Measurements from ENCODE around the gene CDH22.

The CDH22 gene

DNA sequence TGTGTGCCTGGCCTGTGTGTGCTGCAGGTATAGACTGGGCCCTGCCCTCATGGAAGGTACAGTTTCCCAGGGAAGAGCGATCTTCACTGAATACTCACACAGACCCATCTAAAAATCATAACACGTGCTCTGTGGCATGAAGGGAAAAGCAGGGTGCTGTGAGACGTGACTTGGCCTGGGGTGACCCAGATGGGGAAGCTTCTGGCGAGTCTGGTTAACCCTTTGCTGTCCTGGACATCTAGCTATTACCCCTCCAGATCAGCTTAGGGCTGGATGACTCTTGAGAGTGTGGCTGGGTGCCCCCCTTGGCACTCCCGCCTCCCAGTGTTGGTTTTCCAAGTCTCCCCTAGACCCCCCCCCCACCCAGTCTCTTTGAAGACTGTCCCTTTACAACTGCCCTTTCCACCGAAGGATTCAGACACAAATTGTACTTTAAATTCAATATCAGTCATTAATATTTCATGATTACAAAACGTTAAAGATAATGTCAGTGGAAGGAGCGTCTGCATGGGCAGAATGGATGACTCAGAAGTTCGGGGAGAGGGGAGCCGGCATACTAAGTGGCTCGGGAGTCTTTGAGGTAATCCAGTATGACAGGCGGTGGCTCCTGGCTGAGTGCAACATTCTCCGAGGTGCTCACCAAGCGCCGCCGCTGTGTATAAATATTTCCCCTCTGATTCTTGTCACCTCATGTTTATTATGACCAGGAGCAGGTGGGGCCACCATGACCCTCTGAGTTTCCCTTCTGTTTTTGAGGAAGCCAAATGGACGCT, 112.8 kb downstream of the CDH22 start:
- no peak for TF ChIP-seq CTCF (IDR thresholded peaks at IDR 0.05)
- Histone ChIP-seq H3K27ac (no peak overlapping the region), H3K4me3 (no peak overlapping the region)
- no peak for DNase-seq (ENCODE audit: low spot score)

DNA sequence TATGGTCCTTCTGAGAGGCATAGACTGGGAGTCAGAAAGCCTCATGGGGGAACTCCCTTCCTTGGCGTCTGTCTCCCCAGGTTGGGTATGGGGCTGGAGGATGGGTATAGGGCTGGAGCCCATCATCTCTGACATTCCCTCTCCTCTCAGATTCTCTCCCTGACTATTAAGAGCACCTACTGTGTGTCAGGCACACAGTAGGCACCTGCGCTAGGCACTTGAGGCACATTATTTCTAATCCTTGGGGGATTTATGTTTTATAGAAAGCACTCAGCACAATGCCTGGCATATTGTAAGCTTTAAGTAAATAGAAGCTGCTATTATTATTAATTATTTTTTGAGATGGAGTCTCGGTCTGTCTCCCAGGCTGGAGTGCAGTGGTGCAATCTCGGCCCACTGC, 113.9 kb downstream of the CDH22 start:
- TF ChIP-seq CTCF (IDR thresholded peaks at IDR 0.05) = no peak
- Histone ChIP-seq H3K27ac (no peak overlapping the region), H3K4me3 (no peak overlapping the region)
- DNase-seq (ENCODE audit: low spot score) = no peak

DNA sequence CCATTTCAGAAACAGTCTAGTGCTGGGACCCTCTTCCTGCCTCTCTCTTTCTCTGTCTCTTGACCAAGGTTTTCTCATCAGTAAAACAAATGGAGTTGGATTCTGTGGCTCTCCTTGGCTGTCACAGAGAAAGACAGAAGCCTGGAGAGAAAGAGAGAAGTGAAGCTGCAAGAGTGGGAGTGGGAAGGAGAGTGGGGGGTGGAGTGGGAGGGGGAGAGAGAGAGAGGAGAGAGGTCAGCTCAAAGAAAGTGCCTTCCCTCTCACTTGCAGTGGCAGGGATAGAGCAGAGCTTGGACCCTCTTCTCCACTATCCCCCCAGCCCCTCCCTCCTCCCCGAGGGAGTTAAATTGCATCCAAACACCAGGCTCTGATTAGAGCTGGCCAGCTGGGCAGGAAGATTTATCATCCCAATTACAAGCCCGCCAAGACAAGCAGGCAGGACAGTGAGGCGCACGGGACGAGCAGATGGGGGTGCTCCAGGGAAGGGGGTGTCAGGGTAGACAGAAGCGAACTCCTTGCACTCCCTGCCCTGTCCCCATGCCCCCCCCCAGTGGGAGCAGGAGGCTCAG, 115.8 kb downstream of the CDH22 start:
- no peak for TF ChIP-seq CTCF (IDR thresholded peaks at IDR 0.05)
- Histone ChIP-seq H3K27ac (no peak overlapping the region), H3K4me3 (no peak overlapping the region)
- DNase-seq (ENCODE audit: low spot score) = no peak

- H3K4me3 ChIP-seq = no peak overlapping the region
- no peak for TF ChIP-seq CTCF (IDR thresholded peaks at IDR 0.05)
- H3K27ac ChIP-seq = no peak overlapping the region
- no peak for DNase-seq (ENCODE audit: low spot score)
These were observed 116.7 kb downstream of the CDH22 start for GRCh38 chr20:46191611-46192010.

DNA sequence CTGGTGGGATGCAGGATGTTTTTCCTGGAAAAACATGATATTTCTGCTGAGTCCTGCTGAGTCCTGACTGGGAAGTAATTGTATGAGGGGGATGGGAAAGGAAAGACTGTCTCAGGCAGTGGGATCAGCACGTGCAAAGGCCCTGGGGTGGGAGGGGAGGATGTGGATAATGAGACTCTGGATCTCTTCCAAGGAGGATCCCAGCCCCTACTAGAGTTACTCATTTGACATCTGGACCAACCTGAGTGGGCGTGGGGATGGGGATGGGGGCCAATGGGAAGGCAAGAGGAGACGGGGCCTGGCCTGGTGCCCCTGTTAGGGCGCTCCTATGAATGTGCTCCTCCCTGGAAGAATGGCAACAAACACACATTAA, 117.1 kb downstream of the CDH22 start:
- no peak for TF ChIP-seq CTCF (IDR thresholded peaks at IDR 0.05)
- no peak for DNase-seq (ENCODE audit: low spot score)
- Histone ChIP-seq H3K4me3 (no peak overlapping the region), H3K27ac (no peak overlapping the region)

GRCh38 chr20:46190478-46191167, 117.7 kb downstream of the CDH22 start:
- Histone ChIP-seq H3K27ac (no peak overlapping the region), H3K4me3 (no peak overlapping the region)
- no peak for DNase-seq (ENCODE audit: low spot score)
- TF ChIP-seq CTCF (IDR thresholded peaks at IDR 0.05) = no peak
